K562 (cell line): ENCODE data around the gene ILDR1. TPM values are rescaled to one million over a fixed set of nuclear protein-coding genes. Genes with fewer than 3 reads are reported as not detected.

Source experiments
- ATAC-seq: fragments of 200-7000 bp; cut with Tn5 transposase; 3 replicates; pipeline ENCODE4 v1.9.1; 2020; ENCODE audit warnings: moderate library complexity
- BruUV-seq: library from RNA; stranded (reverse); fragments of 400-500 nt; replicated peaks from 2 replicates; lab custom pipeline; 2021; lab: Mats Ljungman, UMichigan
- CTCF ChIA-PET: fragments of 300-600 bp; formaldehyde crosslinking; extraction: SDS; loops from one replicate; lab custom pipeline; 2021; ENCODE audit warnings: low intra/inter-chr PET ratio; lab: Yijun Ruan, JAX
- POLR2A ChIA-PET: fragments of 300-600, 350-650 bp; sonication (Branson Sonifier 250); formaldehyde crosslinking; extraction: SDS; loops from one replicate; lab custom pipeline; 2021; ENCODE audit warnings: antibody characterized with exemption, inconsistent platforms; lab: Yijun Ruan, JAX
- DNase-seq, 4 experiments: peaks; one replicate each; pipeline versions ENCODE4 v3.0.0 to v3.0.0-alpha.2; 2011 to 2018; ENCODE audit warnings: low spot score in 3 of 4, mixed read lengths in 3 of 4; ENCODE audit errors: extremely low read depth in 1 of 4
- FAIRE-seq: peaks from 2 replicates; lab custom pipeline; 2011; peaks lifted over from hg19 to GRCh38; lab: Jason Lieb, UNC
- H2AFZ ChIP-seq: 2 replicates; pipeline ENCODE4 v1.6.0; 2011; ENCODE audit warnings: low read depth, low read length, control low read depth, inconsistent platforms
- H3K27ac ChIP-seq: fragments of 200-600 bp; 3 replicates; pipeline ENCODE4 v1.8.0; 2011; ENCODE audit warnings: low read depth, mild to moderate bottlenecking, control low read depth, inconsistent platforms, low read length, moderate library complexity, mixed read lengths; ENCODE audit errors: extremely low read depth
- H3K27me3 ChIP-seq, 2 experiments: fragments of 300-600 bp in 1 of 2; 2 replicates in 1 of 2; 3 replicates in 1 of 2; pipeline versions ENCODE4 v1.6.0 to v1.8.0; 2011; ENCODE audit warnings: inconsistent platforms in 2 of 2, low read length in 2 of 2, mild to moderate bottlenecking in 1 of 2, mixed read lengths in 1 of 2, moderate library complexity in 1 of 2; ENCODE audit not compliant: control insufficient read depth in 2 of 2, insufficient read depth in 2 of 2
- H3K36me3 ChIP-seq: fragments of 300-600 bp; 3 replicates; pipeline ENCODE4 v1.8.0; 2011; ENCODE audit warnings: mild to moderate bottlenecking, low read length, inconsistent platforms; ENCODE audit not compliant: control insufficient read depth, insufficient read depth
- H3K4me1 ChIP-seq, 2 experiments: fragments of 200-600 bp in 1 of 2; replicated peaks in 1 of 2; 2 replicates in 1 of 2; 3 replicates in 1 of 2; pipeline versions ENCODE4 v1.5.1 to v1.8.0; 2011; ENCODE audit warnings: inconsistent platforms in 2 of 2, low read length in 2 of 2, mild to moderate bottlenecking in 1 of 2, mixed read lengths in 1 of 2, moderate library complexity in 1 of 2; ENCODE audit not compliant: control insufficient read depth in 2 of 2, insufficient read depth in 2 of 2
- H3K4me2 ChIP-seq: 2 replicates; pipeline ENCODE4 v1.6.1; 2011; ENCODE audit warnings: low read length, control low read depth, inconsistent platforms, mixed read lengths; ENCODE audit not compliant: insufficient read depth
- H3K4me3 ChIP-seq: fragments of 200-600 bp; sonication (generic), shearing (Covaris generic); 2 replicates; pipeline ENCODE4 v1.5.1; 2016; ENCODE audit warnings: control low read depth, inconsistent platforms
- H3K79me2 ChIP-seq: fragments of 200-600 bp; 3 replicates; pipeline ENCODE4 v1.8.0; 2011; ENCODE audit warnings: low read length, inconsistent platforms; ENCODE audit not compliant: control insufficient read depth, insufficient read depth
- H3K9ac ChIP-seq, 2 experiments: 2 replicates each; pipeline versions ENCODE4 v1.6.0 to v1.6.1; 2011; ENCODE audit warnings: low read depth in 2 of 2, low read length in 2 of 2, control low read depth in 1 of 2, inconsistent platforms in 1 of 2, mild to moderate bottlenecking in 1 of 2, mixed read lengths in 1 of 2; ENCODE audit not compliant: insufficient read depth in 1 of 2
- H3K9me1 ChIP-seq: one replicate; pipeline ENCODE4 v1.6.0; 2011; ENCODE audit warnings: inconsistent platforms, mild to moderate bottlenecking, low read length, moderate library complexity; ENCODE audit not compliant: control insufficient read depth, insufficient read depth
- H3K9me3 ChIP-seq: replicated peaks from 2 replicates; pipeline ENCODE4 v1.5.1; 2011; ENCODE audit warnings: low read depth, low read length, inconsistent platforms; ENCODE audit not compliant: control insufficient read depth, insufficient read depth
- H4K20me1 ChIP-seq: replicated peaks from 2 replicates; pipeline ENCODE4 v1.6.1; 2011; ENCODE audit warnings: low read length, inconsistent platforms, mixed read lengths; ENCODE audit not compliant: control insufficient read depth, insufficient read depth
- BCOR ChIP-seq: fragments of 450-650 bp; IDR thresholded peaks from 2 replicates; pipeline ENCODE4 v1.6.1; 2016
- CEBPB ChIP-seq: fragments of 450-650 bp; IDR thresholded peaks from 2 replicates; pipeline ENCODE4 v1.6.1; 2016; ENCODE audit warnings: missing genetic modification characterization, missing compliant biosample characterization
- CREM ChIP-seq: IDR thresholded peaks from 2 replicates; pipeline ENCODE4 v1.6.1; 2014; ENCODE audit warnings: antibody characterized with exemption, low read depth
- ETV5 ChIP-seq: sonication (generic); formaldehyde crosslinking; IDR thresholded peaks from 2 replicates; pipeline ENCODE4 v1.4.0; 2020; ENCODE audit warnings: low read depth, mild to moderate bottlenecking, missing genetic modification reagents
- GTF2E2 ChIP-seq: fragments of 200-800 bp; sonication (Bioruptor generic); IDR thresholded peaks from 2 replicates; pipeline ENCODE4 v1.6.1; 2016; ENCODE audit warnings: missing genetic modification characterization, missing compliant biosample characterization
- GTF3C2 ChIP-seq: IDR thresholded peaks from 3 replicates; pipeline ENCODE4 v1.6.1; 2011; ENCODE audit warnings: borderline replicate concordance, mild to moderate bottlenecking, moderate library complexity; ENCODE audit not compliant: insufficient read length; ENCODE audit errors: extremely low read depth
- KLF13 ChIP-seq: fragments of 450-650 bp; IDR thresholded peaks from 2 replicates; pipeline ENCODE4 v1.6.1; 2016; ENCODE audit warnings: missing genetic modification characterization, low read depth, mild to moderate bottlenecking, missing compliant biosample characterization, moderate library complexity, borderline replicate concordance
- MCM5 ChIP-seq: fragments of 450-650 bp; IDR thresholded peaks from 2 replicates; pipeline ENCODE4 v1.6.1; 2016; ENCODE audit warnings: low read depth
- NFIX ChIP-seq: fragments of 250-450 bp; sonication (Bioruptor Pico); IDR thresholded peaks from 2 replicates; pipeline ENCODE4 v1.4.0; 2020; ENCODE audit warnings: low read depth, mild to moderate bottlenecking, moderate library complexity
- PRDM10 ChIP-seq: fragments of 450-650 bp; IDR thresholded peaks from 2 replicates; pipeline ENCODE4 v1.6.1; 2018; ENCODE audit not compliant: partially characterized antibody
- TEAD2 ChIP-seq: fragments of 450-650 bp; IDR thresholded peaks from 2 replicates; pipeline ENCODE4 v1.6.1; 2016; ENCODE audit warnings: missing genetic modification characterization, control low read depth, missing compliant biosample characterization
- ZNF124 ChIP-seq: sonication (generic); formaldehyde crosslinking; IDR thresholded peaks from 2 replicates; pipeline ENCODE4 v1.8.1; 2022; ENCODE audit warnings: missing genetic modification reagents
- ZNF146 ChIP-seq: IDR thresholded peaks from one replicate; pipeline ENCODE4 v1.6.1; 2018; ENCODE audit warnings: missing compliant biosample characterization; ENCODE audit not compliant: unreplicated experiment
- ZNF384 ChIP-seq: IDR thresholded peaks from 2 replicates; pipeline ENCODE4 v1.6.1; 2012; ENCODE audit warnings: low read depth, low read length, improper control_type of control experiment
- ZNF408 ChIP-seq: fragments of 250-450 bp; sonication (Bioruptor Pico); IDR thresholded peaks from 2 replicates; pipeline ENCODE4 v1.4.0; 2020; ENCODE audit warnings: low read depth, mild to moderate bottlenecking, moderate library complexity
- ZNF41 ChIP-seq: fragments of 250-450 bp; sonication (Bioruptor Pico); conservative IDR thresholded peaks from 2 replicates; pipeline ENCODE4 v1.4.0; 2020; ENCODE audit warnings: mild to moderate bottlenecking
- ZNF444 ChIP-seq: fragments of 250-450 bp; sonication (Bioruptor Pico); IDR thresholded peaks from 2 replicates; pipeline ENCODE4 v1.4.0; 2020; ENCODE audit warnings: mild to moderate bottlenecking, moderate library complexity
- whole genome bisulfite sequencing: fragments of 100-300 bp; shearing (Covaris generic); methylation state at CpG from one replicate; pipeline ENCODE4 v1.1.6; 2016; ENCODE audit warnings: low coverage, mixed read lengths; ENCODE audit not compliant: insufficient coverage; ENCODE audit errors: missing lambda C conversion rate; 5-methylcytosine and 5-hydroxymethylcytosine counted together
- in situ Hi-C: fragments of 300-500 bp; cut with MboI; formaldehyde crosslinking; loops from 4 replicates; pipeline ENCODE4 v1.15.0; 2018; ENCODE audit warnings: inconsistent platforms, mixed read lengths
- intact Hi-C: fragments of 100-400 bp; cut with micrococcal nuclease; formaldehyde crosslinking; loops from 2 replicates; pipeline ENCODE4 v1.14.2; 2022
- polyA plus RNA-seq, 8 experiments: library from polyadenylated mRNA; depleted of rRNA in 4 of 8; stranded (reverse) in 5 of 8; unstranded in 3 of 8; fragments of >200 nt; fragmentation: Nextera tagmentation in 2 of 8; fragmentation: Illumina TruSeq in 1 of 8; extraction: Ambion mirVana in 2 of 8; extraction: Trizol in 1 of 8; gene quantifications; 2 replicates each; pipeline versions ENCODE4 v1.2.1 to v1.2.3, GENCODE V29; 2011 to 2014; ENCODE audit warnings: inconsistent platforms in 1 of 8, missing spikeins in 1 of 8
- total RNA-seq, 7 experiments: library from RNA; depleted of rRNA in 6 of 7; stranded (reverse); fragments of >200 nt in 6 of 7; fragmentation: Illumina TruSeq in 2 of 7; extraction: Trizol in 2 of 7; gene quantifications; 2 replicates each; pipeline versions ENCODE4 v1.2.1 to v1.2.3, GENCODE V29; 2011 to 2021; ENCODE audit warnings: low replicate concordance in 1 of 7

The ILDR1 gene
- total and polyA plus RNA-seq, 9 of the 15 experiments (the other 6 are each of a cell fraction or from before 2014, with no cell fraction given) = 0.04 TPM; not detected in 8

GRCh38 chr3:122033023-122033422 lies 11.0 kb upstream of the ILDR1 start:
- Histone ChIP-seq H3K9me1 (no peaks in the 10 kb centered on the region), H2AFZ (no peak overlapping the region), H4K20me1 (no peaks in the 10 kb centered on the region), H3K36me3 (no peaks in the 10 kb centered on the region), H3K79me2 (no peaks in the 10 kb centered on the region), H3K9me3 (no peaks in the 10 kb centered on the region), H3K27me3 (no peaks in the 10 kb centered on the region), H3K4me2 (no peak overlapping the region), H3K4me3 (no peak overlapping the region), H3K9ac (no peak overlapping the region), H3K27ac (no peak overlapping the region), H3K4me1 (no peaks in the 10 kb centered on the region)
- no peak for ATAC-seq
- ChIA-PET CTCF (no interaction called here), POLR2A (no interaction called here)
- 0% methylated on average over 1 of the region's 1 CpG for whole genome bisulfite sequencing
- no peak for FAIRE-seq
- no peak for DNase-seq
- BruUV-seq = no TSS peak
- intact Hi-C loops = no loop called here
- in situ Hi-C loops = no loop called here
- no peak for TF ChIP-seq ZNF41 (CRISPR knock-in tag)
- no peak for TF ChIP-seq CEBPB
- TF ChIP-seq ZNF444 (CRISPR knock-in tag) = no peak
- no peak for TF ChIP-seq GTF3C2
- TF ChIP-seq BCOR = no peak
- TF ChIP-seq MCM5 = no peak
- no peak for TF ChIP-seq CREM
- no peak for TF ChIP-seq GTF2E2 (tag)
- no peak for TF ChIP-seq TEAD2 (tag)
- TF ChIP-seq NFIX (CRISPR knock-in tag) = no peak
- no peak for TF ChIP-seq ZNF384
- TF ChIP-seq KLF13 = no peak
- TF ChIP-seq ZNF146 (CRISPR knock-in tag) = no peak
- TF ChIP-seq ZNF408 (CRISPR knock-in tag) = no peak
- no peak for TF ChIP-seq ZNF124 (CRISPR knock-in tag)
- no peak for TF ChIP-seq PRDM10
- TF ChIP-seq ETV5 (CRISPR knock-in tag) = no peak
